B cell (primary cell): ENCODE data around the gene TEAD3. TPM values are rescaled to one million over a fixed set of nuclear protein-coding genes. Genes with fewer than 3 reads are reported as not detected.

Source experiments
- ATAC-seq: fragments of 200-7000 bp; cut with Tn5 transposase; one replicate; pipeline ENCODE4 v1.10.0; 2021; ENCODE audit warnings: low read depth, mild to moderate bottlenecking, moderate number of reproducible peaks, moderate library complexity
- CTCF ChIA-PET: fragments of 350-600 bp; sonication (Branson Sonifier 250); formaldehyde crosslinking; loops from one replicate; lab custom pipeline; 2021; ENCODE audit warnings: antibody characterized with exemption, inconsistent platforms; lab: Charles Lee
- POLR2A ChIA-PET: fragments of 350-600 bp; sonication (Branson Sonifier 250); formaldehyde crosslinking; loops from one replicate; lab custom pipeline; 2021; ENCODE audit warnings: antibody characterized with exemption; lab: Charles Lee
- DNase-seq: peaks from one replicate; pipeline ENCODE4 v3.0.0; 2013
- H2AFZ ChIP-seq: 2 replicates; pipeline ENCODE4 v1.6.1; 2012; ENCODE audit warnings: mild to moderate bottlenecking, low read depth, low read length; ENCODE audit not compliant: insufficient read depth, poor library complexity, severe bottlenecking
- H3K27ac ChIP-seq, 2 donors: 1 replicate in 1 of 2; 2 replicates in 1 of 2; pipeline ENCODE4 v1.5.1; 2012 to 2013; ENCODE audit warnings: low read length in 2 of 2, mild to moderate bottlenecking in 2 of 2, moderate library complexity in 1 of 2
- H3K27me3 ChIP-seq, 4 experiments: fragments of 200-600 bp in 1 of 4; sonication (generic) in 1 of 4; replicated peaks in 1 of 4; 1 replicate in 2 of 4; 2 replicates in 2 of 4; pipeline versions ENCODE4 v1.6.1 to v1.7.0; 2013 to 2016; ENCODE audit warnings: low read length in 3 of 4, mild to moderate bottlenecking in 2 of 4, mixed read lengths in 1 of 4, moderate library complexity in 1 of 4; ENCODE audit not compliant: insufficient read depth in 4 of 4, control insufficient read depth in 3 of 4; ENCODE audit errors: control extremely low read depth in 1 of 4
- H3K36me3 ChIP-seq, 2 experiments: replicated peaks in 1 of 2; 1 replicate in 1 of 2; 2 replicates in 1 of 2; pipeline versions ENCODE4 v1.6.1 to v1.7.1; 2013; ENCODE audit warnings: low read length in 1 of 2; ENCODE audit not compliant: insufficient read depth in 2 of 2, control insufficient read depth in 1 of 2; ENCODE audit errors: control extremely low read depth in 1 of 2, extremely low read depth in 1 of 2
- H3K4me1 ChIP-seq, 2 donors: fragments of 200-600 bp in 1 of 2; sonication (generic) in 1 of 2; 1 replicate in 1 of 2; 2 replicates in 1 of 2; pipeline versions ENCODE4 v1.5.1 to v1.6.1; 2013 to 2017; ENCODE audit warnings: low read length in 2 of 2; ENCODE audit not compliant: control insufficient read depth in 2 of 2, insufficient read depth in 2 of 2
- H3K4me2 ChIP-seq: replicated peaks from 2 replicates; pipeline ENCODE3; 2012; ENCODE audit warnings: mild to moderate bottlenecking, low read depth, low read length; ENCODE audit not compliant: poor library complexity, severe bottlenecking
- H3K4me3 ChIP-seq, 5 experiments: fragments of 200-600 bp in 1 of 5; sonication (generic) in 1 of 5; 1 replicate in 3 of 5; 2 replicates in 2 of 5; pipeline versions ENCODE4 v1.5.1 to v1.7.0; 2011 to 2016; ENCODE audit warnings: low read length in 4 of 5, mild to moderate bottlenecking in 4 of 5, low read depth in 2 of 5, control low read depth in 1 of 5, moderate library complexity in 1 of 5; ENCODE audit not compliant: insufficient read depth in 1 of 5; ENCODE audit errors: control extremely low read depth in 1 of 5, extremely low read depth in 1 of 5
- H3K79me2 ChIP-seq: fragments of 200-600 bp; sonication (generic); one replicate; pipeline ENCODE4 v1.6.0; 2016; ENCODE audit warnings: low read length; ENCODE audit not compliant: control insufficient read depth, insufficient read depth
- H3K9ac ChIP-seq: fragments of 200-600 bp; sonication (generic); 2 replicates; pipeline ENCODE4 v1.6.1; 2017; ENCODE audit warnings: mild to moderate bottlenecking, low read length, moderate library complexity
- H3K9me3 ChIP-seq, 3 donors: one replicate each; pipeline versions ENCODE4 v1.6.1 to v1.7.1; 2013; ENCODE audit warnings: low read length in 2 of 3; ENCODE audit not compliant: control insufficient read depth in 2 of 3, insufficient read depth in 1 of 3; ENCODE audit errors: control extremely low read depth in 1 of 3
- H4K20me1 ChIP-seq: 2 replicates; pipeline ENCODE4 v1.6.0; 2012; ENCODE audit warnings: mild to moderate bottlenecking, low read length; ENCODE audit not compliant: insufficient read depth, control insufficient read depth, poor library complexity, severe bottlenecking
- H3K27ac Mint-ChIP-seq: one replicate; pipeline ENCODE4 v1.8.0; 2021; ENCODE audit warnings: mixed read lengths
- H3K27me3 Mint-ChIP-seq: one replicate; pipeline ENCODE4 v1.8.0; 2021; ENCODE audit warnings: mixed read lengths
- H3K4me1 Mint-ChIP-seq: one replicate; pipeline ENCODE4 v1.8.0; 2021; ENCODE audit warnings: mixed read lengths
- H3K4me3 Mint-ChIP-seq: one replicate; pipeline ENCODE4 v1.8.0; 2021; ENCODE audit warnings: mixed read lengths
- H3K9me3 Mint-ChIP-seq: one replicate; pipeline ENCODE4 v1.8.0; 2022; ENCODE audit warnings: mixed read lengths; ENCODE audit not compliant: insufficient read depth
- CTCF ChIP-seq: fragments of 200-600 bp; IDR thresholded peaks from one replicate; pipeline ENCODE4 v1.8.0; 2022; ENCODE audit warnings: antibody characterized with exemption, mild to moderate bottlenecking
- EZH2 ChIP-seq: IDR thresholded peaks from 2 replicates; pipeline ENCODE4 v1.6.1; 2012; ENCODE audit warnings: borderline replicate concordance, low read depth, mild to moderate bottlenecking, moderate library complexity, low read length; ENCODE audit not compliant: insufficient read depth, poor library complexity, severe bottlenecking
- WGBS: methylation state at CpG from one replicate; pipeline ENCODE4 v1.1.5; 2013; ENCODE audit warnings: missing lambda C conversion rate; ENCODE audit not compliant: insufficient coverage; 5-methylcytosine and 5-hydroxymethylcytosine counted together
- intact Hi-C: fragments of 100-400 bp; cut with micrococcal nuclease; formaldehyde crosslinking; loops from one replicate; pipeline ENCODE4 v1.10.0; 2022
- polyA plus RNA-seq: library from polyadenylated mRNA; depleted of rRNA; stranded (reverse); fragments of >200 nt; gene quantifications from 2 replicates; pipeline ENCODE4 v1.2.3, GENCODE V29; 2012
- total RNA-seq, 2 donors: library from RNA; stranded (reverse); fragments of 120-200 nt in 1 of 2; gene quantifications; 1 replicate in 1 of 2; 2 replicates in 1 of 2; pipeline versions ENCODE4 v1.2.3 to v1.2.4, GENCODE V29; 2013 to 2022

Gene TEAD3
- total and polyA plus RNA-seq, 2 donors (not counting 1 experiment from before 2014, with no cell fraction given) = 0.17 TPM; not detected in 1

GRCh38 chr6:35497571-35498421 lies 917 bp upstream of the TEAD3 start:
- WGBS = 10% methylated on average over 65 of the region's 77 CpGs
- DNase-seq (peak; percentile 58), ATAC-seq (no peak)
- H3K4me3 ChIP-seq = peak overlapping the region; percentile 39 to 78 (median 63)
- ChIA-PET CTCF (interaction anchor here (0.6 to 2.4 kb wide), 2 partner anchors 10 to 26 kb away, joined by 3 to 8 read pairs; no protein-coding TSS in a partner anchor), POLR2A (interaction anchor here (0.8 kb wide), 1 partner anchor 26 kb away, joined by 5 read pairs; no protein-coding TSS in a partner anchor)
- peak overlapping the region; percentile 83 for H3K4me3 Mint-ChIP-seq
- intact Hi-C loops = loop anchor here (1.0 kb wide), 2 partner anchors 29 to 45 kb away; partner anchors contain the start of genes FANCE and RPL10A
- no peaks in the 10 kb centered on the region for H3K36me3 ChIP-seq
- peaks cover 14 to 22% of the 10 kb centered on the region in 2 donors for H3K4me1 ChIP-seq
- no peak overlapping the region for H3K27ac ChIP-seq
- no peaks in the 10 kb centered on the region for H3K9me3 Mint-ChIP-seq
- H3K4me1 Mint-ChIP-seq = peaks cover 21% of the 10 kb centered on the region
- peak overlapping the region; percentile 46 for H3K27ac Mint-ChIP-seq
- H3K4me2 ChIP-seq = peak overlapping the region; percentile 99
- no peaks in the 10 kb centered on the region for H4K20me1 ChIP-seq
- peak overlapping the region; percentile 94 for H2AFZ ChIP-seq
- H3K27me3 Mint-ChIP-seq = peaks cover 38% of the 10 kb centered on the region
- no peaks in the 10 kb centered on the region for H3K79me2 ChIP-seq
- peak overlapping the region; percentile 75 for H3K9ac ChIP-seq
- H3K27me3 ChIP-seq = peaks cover 0 to 40% (median 17%) of the 10 kb centered on the region in 4 experiments
- peaks cover 0 to 7% (median 0%) of the 10 kb centered on the region in 3 donors for H3K9me3 ChIP-seq
- no peak for TF ChIP-seq EZH2
- TF ChIP-seq CTCF = no peak
